Caco-2 (cell line): ENCODE measurements around the gene RAE1. TPM values are rescaled to one million over a fixed set of nuclear protein-coding genes. Genes with fewer than 3 reads are reported as not detected.

ENCODE experiments used
- BruUV-seq: library from RNA; stranded (reverse); fragments of 400-500 nt; replicated peaks from 2 replicates; lab custom pipeline; 2021; lab: Mats Ljungman, UMichigan
- CTCF ChIA-PET: fragments of 300-600 bp; sonication (Branson Sonifier 250); formaldehyde crosslinking; loops from one replicate; lab custom pipeline; 2022; ENCODE audit warnings: antibody characterized with exemption; lab: Charles Lee
- POLR2A ChIA-PET: fragments of 300-600 bp; sonication (Branson Sonifier 250); formaldehyde crosslinking; loops from one replicate; lab custom pipeline; 2022; ENCODE audit warnings: antibody characterized with exemption; lab: Charles Lee
- DNase-seq, 2 experiments: peaks; one replicate each; pipeline versions ENCODE4 v3.0.0 to v3.0.0-alpha.2; 2020 to 2022
- H3K27me3 ChIP-seq: replicated peaks from 2 replicates; pipeline ENCODE4 v1.6.0; 2011; ENCODE audit warnings: low read length; ENCODE audit not compliant: control insufficient read depth, insufficient read depth
- H3K36me3 ChIP-seq: 2 replicates; pipeline ENCODE4 v1.5.1; 2011; ENCODE audit warnings: low read length; ENCODE audit not compliant: control insufficient read depth, insufficient read depth
- H3K4me1 ChIP-seq: fragments of 250-450 bp; sonication (Bioruptor Pico); 2 replicates; pipeline ENCODE4 v1.5.1; 2020; ENCODE audit warnings: mild to moderate bottlenecking
- H3K4me3 ChIP-seq: 2 replicates; pipeline ENCODE4 v1.5.1; 2011; ENCODE audit warnings: low read depth, mild to moderate bottlenecking, control low read depth, low read length
- H3K9me3 ChIP-seq: fragments of 250-450 bp; sonication (Bioruptor Pico); 2 replicates; pipeline ENCODE4 v1.5.1; 2020; ENCODE audit warnings: mild to moderate bottlenecking, moderate library complexity
- H3K27ac Mint-ChIP-seq: one replicate; pipeline ENCODE4 v1.8.0; 2022; ENCODE audit warnings: mixed read lengths; ENCODE audit not compliant: unreplicated experiment
- H3K27me3 Mint-ChIP-seq: one replicate; pipeline ENCODE4 v1.8.0; 2022; ENCODE audit warnings: mixed read lengths; ENCODE audit not compliant: insufficient read depth, unreplicated experiment
- H3K36me3 Mint-ChIP-seq: one replicate; pipeline ENCODE4 v1.8.0; 2022; ENCODE audit warnings: mild to moderate bottlenecking, mixed read lengths; ENCODE audit not compliant: insufficient read depth, unreplicated experiment
- H3K4me1 Mint-ChIP-seq: one replicate; pipeline ENCODE4 v1.8.0; 2022; ENCODE audit warnings: low read depth, mixed read lengths; ENCODE audit not compliant: unreplicated experiment
- H3K4me3 Mint-ChIP-seq: one replicate; pipeline ENCODE4 v1.8.0; 2022; ENCODE audit warnings: mild to moderate bottlenecking, moderate library complexity, mixed read lengths; ENCODE audit not compliant: unreplicated experiment
- H3K9me3 Mint-ChIP-seq: one replicate; pipeline ENCODE4 v1.8.0; 2022; ENCODE audit warnings: mixed read lengths; ENCODE audit not compliant: unreplicated experiment
- CTCF ChIP-seq, 2 experiments: fragments of 200-600 bp in 1 of 2; IDR thresholded peaks; 1 replicate in 1 of 2; 2 replicates in 1 of 2; pipeline versions ENCODE4 v1.5.1 to v1.8.0; 2011 to 2022; ENCODE audit warnings: antibody characterized with exemption in 1 of 2, control low read depth in 1 of 2, inconsistent platforms in 1 of 2, low read depth in 1 of 2, low read length in 1 of 2, mild to moderate bottlenecking in 1 of 2, moderate library complexity in 1 of 2; ENCODE audit not compliant: insufficient read depth in 1 of 2, severe bottlenecking in 1 of 2, unreplicated experiment in 1 of 2
- intact Hi-C: fragments of 100-400 bp; cut with micrococcal nuclease; formaldehyde crosslinking; loops from one replicate; pipeline ENCODE4 v1.10.0; 2022; ENCODE audit not compliant: unreplicated experiment
- total RNA-seq: library from RNA; stranded (reverse); gene quantifications from 2 replicates; pipeline ENCODE4 v1.2.3, GENCODE V29; 2022

RAE1 gene
- total RNA-seq, 1 experiment from 2014 or later = 133 TPM

GRCh38 chr20:57332105-57333089, 18.7 kb upstream of the RAE1 start:
- no peaks in the 10 kb centered on the region for H3K27me3 ChIP-seq
- peak; percentile 90 to 93 for TF ChIP-seq CTCF (IDR thresholded peaks at IDR 0.05; ENCODE audit: insufficient read depth in 1 of 2, low read depth in 1 of 2, low read length in 1 of 2, severe bottlenecking in 1 of 2, unreplicated experiment in 1 of 2)
- no peak overlapping the region for H3K4me3 Mint-ChIP-seq
- H3K27me3 Mint-ChIP-seq = no peaks in the 10 kb centered on the region
- no peaks in the 10 kb centered on the region for H3K9me3 ChIP-seq
- no peaks in the 10 kb centered on the region for H3K9me3 Mint-ChIP-seq
- H3K4me1 Mint-ChIP-seq = peaks cover 15% of the 10 kb centered on the region
- ChIA-PET POLR2A (interaction anchor here (0.6 to 1.4 kb wide), 3 partner anchors 50 to 68 kb away, joined by 3 to 5 read pairs (median 3); no protein-coding TSS in a partner anchor), CTCF (interaction anchor here (0.6 to 3.8 kb wide), 54 partner anchors 8 to 261 kb away, joined by 3 to 74 read pairs (median 5); partner anchors contain the start of gene RBM38)
- no peak overlapping the region for H3K4me3 ChIP-seq
- no TSS peak for BruUV-seq
- H3K4me1 ChIP-seq = peaks cover 27% of the 10 kb centered on the region
- no peak overlapping the region for H3K27ac Mint-ChIP-seq
- no peaks in the 10 kb centered on the region for H3K36me3 ChIP-seq
- no peaks in the 10 kb centered on the region for H3K36me3 Mint-ChIP-seq
- intact Hi-C loops = loop anchor here (1.0 to 2.0 kb wide), 5 partner anchors 38 to 152 kb away; no protein-coding TSS in a partner anchor
- DNase-seq = peak in 1 of 2 experiments; percentile 71

GRCh38 chr20:57335392-57335791, 15.7 kb upstream of the RAE1 start:
- Mint-ChIP-seq H3K36me3 (no peaks in the 10 kb centered on the region), H3K9me3 (no peaks in the 10 kb centered on the region), H3K27ac (no peak overlapping the region), H3K27me3 (no peaks in the 10 kb centered on the region), H3K4me3 (no peak overlapping the region), H3K4me1 (peaks cover 6% of the 10 kb centered on the region)
- peak; percentile 48 to 53 for TF ChIP-seq CTCF (IDR thresholded peaks at IDR 0.05; ENCODE audit: insufficient read depth in 1 of 2, low read depth in 1 of 2, low read length in 1 of 2, severe bottlenecking in 1 of 2, unreplicated experiment in 1 of 2)
- CTCF ChIA-PET = interaction anchor here (0.7 to 2.3 kb wide), 24 partner anchors 9 to 248 kb away, joined by 3 to 15 read pairs (median 4); no protein-coding TSS in a partner anchor
- BruUV-seq = no TSS peak
- no peak for DNase-seq
- POLR2A ChIA-PET = no interaction called here
- Histone ChIP-seq H3K4me1 (peaks cover 12% of the 10 kb centered on the region), H3K27me3 (no peaks in the 10 kb centered on the region), H3K4me3 (no peak overlapping the region), H3K9me3 (no peaks in the 10 kb centered on the region), H3K36me3 (no peaks in the 10 kb centered on the region)
- intact Hi-C loops = loop anchor here (1.0 kb wide), 1 partner anchor 243 kb away; no protein-coding TSS in a partner anchor

GRCh38 chr20:57341663-57342062, 9.4 kb upstream of the RAE1 start:
- no peak for DNase-seq
- no peak overlapping the region for H3K4me3 Mint-ChIP-seq
- H3K27ac Mint-ChIP-seq = no peak overlapping the region
- H3K36me3 Mint-ChIP-seq = no peaks in the 10 kb centered on the region
- intact Hi-C loops = no loop called here
- ChIA-PET CTCF (no interaction called here), POLR2A (no interaction called here)
- Histone ChIP-seq H3K4me3 (no peak overlapping the region), H3K4me1 (no peaks in the 10 kb centered on the region), H3K27me3 (no peaks in the 10 kb centered on the region), H3K9me3 (no peaks in the 10 kb centered on the region), H3K36me3 (no peaks in the 10 kb centered on the region)
- H3K27me3 Mint-ChIP-seq = no peaks in the 10 kb centered on the region
- no peaks in the 10 kb centered on the region for H3K4me1 Mint-ChIP-seq
- H3K9me3 Mint-ChIP-seq = no peaks in the 10 kb centered on the region
- TF ChIP-seq CTCF (IDR thresholded peaks at IDR 0.05; ENCODE audit: insufficient read depth in 1 of 2, low read depth in 1 of 2, low read length in 1 of 2, severe bottlenecking in 1 of 2, unreplicated experiment in 1 of 2) = no peak
- BruUV-seq = no TSS peak
